ENCODE measurements around the gene ATXN7L1.

GRCh38 chr7:105829681-105830322 lies 46.6 kb downstream of the ATXN7L1 start:
- TF ChIP-seq POLR2A (IDR thresholded peaks at IDR 0.05) (no peak), CTCF (IDR thresholded peaks at IDR 0.05) (no peak)
